IMR-90 (cell line): ENCODE results near the gene SLC22A14. TPM values are rescaled to one million over a fixed set of nuclear protein-coding genes. Genes with fewer than 3 reads are reported as not detected.

Experiments
- ATAC-seq: fragments of 200-7000 bp; cut with Tn5 transposase; 2 replicates; pipeline ENCODE4 v1.9.1; 2020; ENCODE audit warnings: low read depth, mild to moderate bottlenecking, moderate library complexity
- BruUV-seq: library from RNA; stranded (reverse); fragments of 400-500 nt; replicated peaks from 2 replicates; lab custom pipeline; 2021; lab: Mats Ljungman, UMichigan
- CTCF ChIA-PET: fragments of 300-600 bp; formaldehyde crosslinking; extraction: SDS; loops from one replicate; lab custom pipeline; 2021; ENCODE audit warnings: antibody characterized with exemption; lab: Yijun Ruan, JAX
- POLR2A ChIA-PET: fragments of 300-600 bp; sonication (Branson Sonifier 250); formaldehyde crosslinking; loops from one replicate; lab custom pipeline; 2022; ENCODE audit warnings: antibody characterized with exemption; ENCODE audit not compliant: unreplicated experiment; lab: Charles Lee
- DNase-seq: peaks from one replicate; pipeline ENCODE4 v3.0.0; 2013
- H2AFZ ChIP-seq: replicated peaks from 2 replicates; pipeline ENCODE3; 2013; ENCODE audit warnings: low read length, mild to moderate bottlenecking; ENCODE audit not compliant: poor library complexity
- H2AK5ac ChIP-seq: 2 replicates; pipeline ENCODE4 v1.6.1; 2013; ENCODE audit warnings: low read depth, low read length, inconsistent platforms
- H2AK9ac ChIP-seq: replicated peaks from 2 replicates; pipeline ENCODE3; 2013; ENCODE audit warnings: mild to moderate bottlenecking, low read depth, low read length, moderate library complexity; ENCODE audit not compliant: poor library complexity
- H2BK120ac ChIP-seq: 2 replicates; pipeline ENCODE4 v1.6.1; 2013; ENCODE audit warnings: low read depth, low read length, inconsistent platforms
- H2BK15ac ChIP-seq: 3 replicates; pipeline ENCODE4 v1.6.1; 2013; ENCODE audit warnings: low read depth, low read length, inconsistent platforms
- H2BK20ac ChIP-seq: 2 replicates; pipeline ENCODE4 v1.6.1; 2013; ENCODE audit warnings: low read depth, mild to moderate bottlenecking, inconsistent platforms, low read length, moderate library complexity
- H2BK5ac ChIP-seq: 2 replicates; pipeline ENCODE4 v1.6.1; 2013; ENCODE audit warnings: mild to moderate bottlenecking, low read depth, low read length, inconsistent platforms; ENCODE audit not compliant: poor library complexity, severe bottlenecking
- H3K14ac ChIP-seq: replicated peaks from 2 replicates; pipeline ENCODE4 v1.6.1; 2013; ENCODE audit warnings: low read depth, low read length, inconsistent platforms
- H3K18ac ChIP-seq: 2 replicates; pipeline ENCODE4 v1.6.1; 2013; ENCODE audit warnings: low read depth, low read length, control low read depth
- H3K23ac ChIP-seq: 2 replicates; pipeline ENCODE4 v1.6.1; 2013; ENCODE audit warnings: low read depth, low read length, inconsistent platforms
- H3K27ac ChIP-seq: 2 replicates; pipeline ENCODE4 v1.5.1; 2013; ENCODE audit warnings: mild to moderate bottlenecking, control low read depth, low read length; ENCODE audit not compliant: insufficient read depth
- H3K27me3 ChIP-seq: 2 replicates; pipeline ENCODE4 v1.6.1; 2013; ENCODE audit warnings: low read length; ENCODE audit not compliant: control insufficient read depth, insufficient read depth
- H3K36me3 ChIP-seq: 2 replicates; pipeline ENCODE4 v1.6.1; 2013; ENCODE audit warnings: low read length, mixed read lengths; ENCODE audit not compliant: control insufficient read depth, insufficient read depth
- H3K4ac ChIP-seq: 2 replicates; pipeline ENCODE4 v1.6.1; 2013; ENCODE audit warnings: low read depth, low read length, inconsistent platforms
- H3K4me1 ChIP-seq: 2 replicates; pipeline ENCODE4 v1.6.1; 2013; ENCODE audit warnings: low read length, mixed read lengths; ENCODE audit not compliant: control insufficient read depth, insufficient read depth
- H3K4me2 ChIP-seq: 2 replicates; pipeline ENCODE4 v1.6.1; 2013; ENCODE audit warnings: low read depth, mild to moderate bottlenecking, control low read depth, low read length, moderate library complexity
- H3K4me3 ChIP-seq: 2 replicates; pipeline ENCODE4 v1.5.1; 2013; ENCODE audit warnings: low read depth, mild to moderate bottlenecking, control low read depth, low read length, moderate library complexity; ENCODE audit not compliant: insufficient read depth
- H3K56ac ChIP-seq: 2 replicates; pipeline ENCODE4 v1.6.1; 2013; ENCODE audit warnings: low read length, inconsistent platforms; ENCODE audit not compliant: insufficient read depth; ENCODE audit errors: extremely low read depth
- H3K79me1 ChIP-seq, 2 experiments: 2 replicates each; pipeline ENCODE4 v1.6.1; 2013; ENCODE audit warnings: low read length in 2 of 2, inconsistent platforms in 1 of 2, low read depth in 1 of 2
- H3K9ac ChIP-seq: 2 replicates; pipeline ENCODE4 v1.6.1; 2013; ENCODE audit warnings: low read depth, low read length, control low read depth
- H3K9me1 ChIP-seq: 2 replicates; pipeline ENCODE4 v1.6.1; 2013; ENCODE audit warnings: low read length, inconsistent platforms; ENCODE audit not compliant: insufficient read depth
- H3K9me3 ChIP-seq: 2 replicates; pipeline ENCODE4 v1.6.1; 2013; ENCODE audit warnings: low read length; ENCODE audit not compliant: control insufficient read depth, insufficient read depth
- H4K20me1 ChIP-seq: 2 replicates; pipeline ENCODE4 v1.6.1; 2013; ENCODE audit warnings: low read length, inconsistent platforms; ENCODE audit not compliant: insufficient read depth
- H4K5ac ChIP-seq: 2 replicates; pipeline ENCODE4 v1.6.1; 2013; ENCODE audit warnings: mild to moderate bottlenecking, low read depth, low read length, control low read depth
- H4K8ac ChIP-seq, 2 experiments: 2 replicates each; pipeline ENCODE4 v1.6.1; 2013; ENCODE audit warnings: low read depth in 2 of 2, low read length in 2 of 2, control low read depth in 1 of 2, inconsistent platforms in 1 of 2
- H4K91ac ChIP-seq: 2 replicates; pipeline ENCODE4 v1.6.1; 2013; ENCODE audit warnings: low read depth, low read length, inconsistent platforms; ENCODE audit not compliant: insufficient read depth
- CHD1 ChIP-seq: IDR thresholded peaks from 2 replicates; pipeline ENCODE4 v1.6.1; 2012; ENCODE audit warnings: low read depth, low read length, improper control_type of control experiment
- ELK1 ChIP-seq: fragments of 150-350 bp; IDR thresholded peaks from 2 replicates; pipeline ENCODE4 v1.6.1; 2016; ENCODE audit warnings: low read depth, mild to moderate bottlenecking, low read length, moderate library complexity, borderline replicate concordance
- MAFK ChIP-seq: IDR thresholded peaks from 2 replicates; pipeline ENCODE4 v1.6.1; 2012; ENCODE audit warnings: low read depth, low read length, improper control_type of control experiment
- NFE2L2 ChIP-seq: fragments of 150-350 bp; IDR thresholded peaks from 2 replicates; pipeline ENCODE4 v1.6.1; 2016; ENCODE audit warnings: low read depth, mild to moderate bottlenecking, low read length
- USF2 ChIP-seq: fragments of 150-350 bp; IDR thresholded peaks from 2 replicates; pipeline ENCODE4 v1.6.1; 2017; ENCODE audit warnings: mild to moderate bottlenecking, antibody characterized with exemption, low read length, low read depth
- WGBS, 2 experiments: methylation state at CpG; one replicate each; pipeline versions ENCODE4 v1.1.5 to v1.1.7; 2013; ENCODE audit warnings: missing lambda C conversion rate in 2 of 2; ENCODE audit not compliant: insufficient read length in 1 of 2; ENCODE audit errors: extremely low coverage in 2 of 2; 5-methylcytosine and 5-hydroxymethylcytosine counted together
- dilution Hi-C: fragments of 300-500 bp; cut with HindIII; formaldehyde crosslinking; loops from one replicate; pipeline ENCODE4 v1.14.3; 2018; ENCODE audit warnings: low sequenced_read_pairs; ENCODE audit not compliant: unreplicated experiment
- in situ Hi-C: fragments of 300-500 bp; cut with MboI; formaldehyde crosslinking; loops from 3 replicates; pipeline ENCODE4 v1.14.3; 2019; ENCODE audit warnings: low sequenced_read_pairs, inconsistent platforms, mixed read lengths
- intact Hi-C: fragments of 100-400 bp; cut with micrococcal nuclease; formaldehyde crosslinking; loops from 2 replicates; pipeline ENCODE4 v1.10.0; 2022
- polyA plus RNA-seq, 3 experiments: library from polyadenylated mRNA; depleted of rRNA; stranded (reverse); fragments of >200 nt; gene quantifications; 2 replicates each; pipeline ENCODE4 v1.2.3, GENCODE V29; 2012; ENCODE audit warnings: low replicate concordance in 1 of 3
- total RNA-seq: library from RNA; depleted of rRNA; stranded (reverse); fragments of >200 nt; gene quantifications from 2 replicates; pipeline ENCODE4 v1.2.3, GENCODE V29; 2012

SLC22A14 gene
- total and polyA plus RNA-seq, 2 of the 4 experiments (the other 2 are of a cell fraction) = under 0.01 to 0.07 TPM

- H2BK20ac ChIP-seq = no peak overlapping the region
- no peak overlapping the region for H2AK9ac ChIP-seq
- no peak overlapping the region for H4K8ac ChIP-seq
- H3K4me2 ChIP-seq = no peak overlapping the region
- dilution Hi-C loops (no loop called here), intact Hi-C loops (no loop called here), in situ Hi-C loops (no loop called here)
- H3K9ac ChIP-seq = no peak overlapping the region
- no peak overlapping the region for H4K5ac ChIP-seq
- H3K4me1 ChIP-seq = no peaks in the 10 kb centered on the region; the same call in 1 of the 2 replicates
- no peak overlapping the region for H3K23ac ChIP-seq
- no peak overlapping the region for H2BK15ac ChIP-seq
- H4K91ac ChIP-seq = no peak overlapping the region
- no peak overlapping the region for H3K4ac ChIP-seq
- no peak overlapping the region for H3K27ac ChIP-seq
- H2BK120ac ChIP-seq = no peak overlapping the region
- ChIA-PET CTCF (no interaction called here), POLR2A (no interaction called here)
- peaks cover 5% of the 10 kb centered on the region; the same call in 1 of the 2 replicates for H4K20me1 ChIP-seq
- H2AFZ ChIP-seq = no peak overlapping the region
- BruUV-seq = no TSS peak
- H3K14ac ChIP-seq = no peak overlapping the region
- no peak for DNase-seq
- no peak overlapping the region for H3K56ac ChIP-seq
- WGBS, 2 experiments = no CpG with 5 or more reads among the region's 4 CpGs
- no peak overlapping the region for H2BK5ac ChIP-seq
- peaks cover 31 to 34% of the 10 kb centered on the region in 2 experiments for H3K79me1 ChIP-seq
- no peak overlapping the region for H3K4me3 ChIP-seq
- TF ChIP-seq NFE2L2 = no peak
- no peak for TF ChIP-seq ELK1
- no peak for TF ChIP-seq USF2
- no peak for TF ChIP-seq CHD1
- TF ChIP-seq MAFK = no peak
- H3K9me1 ChIP-seq = peaks cover 3% of the 10 kb centered on the region; the same call in 1 of the 2 replicates
- no peak overlapping the region for H2AK5ac ChIP-seq
- no peak overlapping the region for H3K18ac ChIP-seq
- no peaks in the 10 kb centered on the region for H3K9me3 ChIP-seq
- H3K27me3 ChIP-seq = no peaks in the 10 kb centered on the region
- peaks cover 32% of the 10 kb centered on the region for H3K36me3 ChIP-seq
- no peak for ATAC-seq
Observed at GRCh38 chr3:38251197-38251596, 30.9 kb upstream of the SLC22A14 start.
